GM12892 (cell line): ENCODE data around the gene ZNF578.
"Not testable (repeated sequence)": the region's sequence is repeated elsewhere in the genome, so short reads cannot be mapped to it uniquely, and the experiment has no call there.

Source experiments
- POLR2A ChIP-seq: IDR thresholded peaks from 2 replicates; pipeline ENCODE4 v1.6.1; 2011; ENCODE audit warnings: low read depth, low read length, control low read depth
- POLR2AphosphoS5 ChIP-seq: IDR thresholded peaks from 2 replicates; pipeline ENCODE4 v1.6.1; 2011; ENCODE audit warnings: low read depth, low read length, control low read depth
- TAF1 ChIP-seq: IDR thresholded peaks from 2 replicates; pipeline ENCODE4 v1.6.1; 2011; ENCODE audit warnings: low read depth, mild to moderate bottlenecking, control low read depth, low read length, borderline replicate concordance

GRCh38 chr19:52535385-52535770, 82.0 kb downstream of the ZNF578 start:
- not testable (repeated sequence) for TF ChIP-seq POLR2AphosphoS5, TAF1, POLR2A
